Stimulated activated CD4-positive, alpha-beta T cell treated with anti-CD3 and anti-CD28 coated beads, TNF-alpha, amount 100 ng/mL, for 4 hours (primary cell): ENCODE measurements around the gene CDCP1.
"Not testable (repeated sequence)": the region's sequence is repeated elsewhere in the genome, so short reads cannot be mapped to it uniquely, and the experiment has no call there.

Experiments used
- DNase-seq, 3 experiments: peaks; one replicate each; pipeline ENCODE4 v3.0.0-alpha.2; 2020; ENCODE audit warnings: low read depth in 3 of 3

CDCP1 gene

DNA sequence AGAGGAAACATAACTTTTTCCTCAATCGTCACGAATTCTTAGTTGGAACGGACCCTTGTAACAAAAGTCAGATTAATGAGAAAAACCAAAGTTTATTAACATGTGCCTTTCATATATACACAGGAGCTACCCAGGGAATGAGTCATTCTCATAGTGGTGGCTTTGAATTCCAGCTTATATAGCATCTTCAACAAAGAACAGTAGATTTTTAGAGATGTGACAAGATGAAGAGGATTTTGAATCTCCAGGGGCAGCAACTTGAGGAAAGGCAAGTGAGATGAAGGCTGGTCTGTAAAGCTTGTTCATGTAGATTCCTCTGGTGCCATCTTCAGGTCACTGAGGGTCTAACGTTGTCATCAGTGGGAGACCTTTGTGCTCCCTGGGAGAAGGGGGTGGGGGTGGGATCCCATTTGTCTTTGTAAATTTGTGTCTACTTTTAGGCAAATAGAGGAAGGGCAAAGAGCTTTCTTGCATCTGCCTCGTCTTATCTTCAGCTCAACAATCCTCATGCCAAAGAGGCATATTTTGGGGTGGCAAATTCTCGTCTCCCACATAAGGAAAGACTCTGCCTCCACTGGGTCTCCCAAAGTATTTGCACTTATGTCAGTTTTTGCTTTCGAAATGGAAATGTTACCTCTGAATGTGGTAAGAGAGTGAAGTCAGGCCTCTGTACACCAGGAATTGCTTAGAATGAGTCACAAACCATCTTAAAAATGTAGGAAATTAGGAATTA, 90.6 kb downstream of the CDCP1 start:
- DNase-seq, result no peak

DNA sequence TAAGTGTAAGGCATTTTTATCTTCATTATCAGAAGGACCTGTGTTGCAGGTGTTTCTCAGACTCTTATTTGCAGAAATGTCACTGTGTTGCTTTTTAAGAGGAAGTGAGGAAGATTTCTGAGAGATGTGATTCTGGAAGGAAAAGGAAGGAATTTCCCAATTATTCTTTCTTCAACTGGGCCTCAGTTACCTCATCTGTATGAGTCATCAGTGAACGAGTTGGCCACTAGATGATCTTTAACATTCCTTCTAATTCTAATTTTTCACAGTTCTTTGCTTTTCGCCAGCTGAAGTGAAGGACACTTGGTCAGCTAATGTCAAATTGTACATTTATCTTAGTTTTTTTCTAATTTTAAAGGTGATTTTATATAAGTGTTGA, 91.2 kb downstream of the CDCP1 start:
- DNase-seq, result no peak

DNA sequence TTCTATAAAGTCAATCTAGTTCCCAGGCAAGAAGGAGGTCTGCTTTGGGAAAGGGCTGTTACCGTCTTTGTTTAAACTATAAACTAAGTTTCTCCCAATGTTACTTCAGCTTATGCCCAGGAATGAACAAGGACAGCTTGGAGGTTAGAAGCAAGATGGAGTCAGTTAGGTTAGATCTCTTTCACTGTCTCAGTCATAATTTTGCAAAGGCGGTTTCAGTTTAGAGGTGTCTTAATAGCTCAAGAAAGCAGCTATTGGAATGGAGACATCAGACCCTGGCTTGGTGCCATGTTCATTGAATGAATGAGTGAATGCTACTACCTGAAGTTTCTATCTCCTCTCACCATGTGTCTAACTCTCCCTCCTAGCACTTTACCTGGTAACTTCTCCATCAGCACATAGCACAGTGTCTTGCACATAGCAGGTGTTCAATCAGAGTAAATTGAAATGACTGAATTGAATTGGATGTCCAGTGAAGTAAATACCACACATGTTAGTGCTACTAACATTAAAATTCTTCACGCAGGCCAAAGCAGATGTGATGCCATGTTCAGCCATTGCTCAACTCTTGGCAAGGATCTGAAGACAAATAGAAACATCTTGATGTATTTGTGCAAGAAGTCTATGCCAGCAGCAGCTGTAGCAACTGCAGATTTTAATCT, 91.9 kb downstream of the CDCP1 start:
- DNase-seq, result no peak

DNA sequence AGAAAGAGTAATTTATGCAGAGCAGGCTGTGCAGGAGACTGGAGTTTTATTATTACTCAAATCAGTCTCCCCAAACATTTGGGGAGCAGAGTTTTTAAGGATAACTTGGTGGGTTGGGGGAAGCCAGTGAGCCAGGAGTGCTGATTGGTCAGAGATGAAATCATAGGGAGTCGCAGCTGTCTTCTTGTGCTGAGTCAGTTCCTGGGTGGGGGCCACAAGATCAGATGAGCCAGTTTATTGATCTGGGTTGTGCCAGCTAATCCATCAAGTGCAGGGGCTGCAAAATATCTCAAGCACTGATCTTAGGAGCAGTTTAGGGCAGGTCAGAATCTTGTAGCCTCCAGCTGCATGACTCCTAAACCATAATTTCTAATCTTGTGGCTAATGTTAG, 92.4 kb downstream of the CDCP1 start:
- DNase-seq, result not testable (repeated sequence)

DNA sequence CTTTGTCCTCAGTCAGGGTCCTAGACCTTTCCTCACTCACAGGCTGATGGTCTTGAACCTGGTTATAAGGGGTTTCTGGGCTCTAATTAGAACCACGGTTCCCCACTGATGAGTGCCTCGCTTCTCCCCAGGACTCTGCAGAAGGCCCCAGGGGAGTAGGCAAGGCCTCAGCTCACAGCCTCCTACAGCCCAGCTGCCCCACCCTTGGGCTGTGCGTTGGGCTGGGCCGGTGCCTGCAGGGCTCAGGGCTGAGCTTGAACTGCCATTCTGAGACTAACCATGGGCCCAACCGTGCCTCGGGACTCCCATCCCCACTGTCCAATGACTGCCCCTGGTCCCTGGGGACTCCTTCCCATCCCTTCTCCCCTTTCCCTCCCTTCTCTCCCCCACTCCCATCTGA, 94.5 kb downstream of the CDCP1 start:
- no peak for DNase-seq

DNA sequence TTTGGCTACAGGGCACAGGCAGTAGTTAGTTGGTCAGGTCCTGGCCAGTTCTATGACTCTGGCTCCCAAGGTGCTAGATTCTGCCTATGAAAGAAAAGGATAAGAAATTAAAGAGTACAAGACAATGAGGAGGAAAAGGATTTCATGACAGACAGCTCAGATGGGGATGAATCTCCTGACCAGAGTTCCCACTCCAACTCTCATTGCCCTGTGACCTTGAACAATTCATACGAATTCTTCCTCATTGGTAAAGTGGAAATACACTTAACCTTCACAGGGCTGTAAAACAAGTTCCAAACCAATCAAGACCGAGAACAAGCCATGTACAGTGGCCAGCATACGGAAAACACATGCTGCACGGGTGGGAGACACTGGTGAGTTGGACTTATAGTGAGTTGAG, 96.4 kb downstream of the CDCP1 start:
- DNase-seq, result no peak

DNA sequence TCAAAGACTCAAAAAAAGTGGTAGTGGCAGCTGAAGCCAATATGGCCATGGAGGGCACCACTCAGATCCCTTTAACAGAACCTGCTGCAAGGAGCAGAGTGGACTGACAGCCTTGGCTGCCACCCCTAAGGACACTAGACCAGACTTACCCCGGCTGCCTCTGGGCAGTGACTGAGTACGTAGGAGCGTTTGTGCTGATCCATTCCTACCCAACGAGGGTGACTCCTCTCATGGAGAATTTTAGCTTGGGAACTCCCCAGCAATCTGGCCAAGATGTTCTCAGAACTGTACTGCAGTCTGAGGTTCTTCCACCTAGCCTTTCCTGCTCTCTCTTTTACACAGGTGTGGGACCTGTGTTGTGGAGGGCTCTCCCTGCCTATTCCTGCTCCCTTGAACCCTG, 97.9 kb downstream of the CDCP1 start:
- DNase-seq, result no peak

DNA sequence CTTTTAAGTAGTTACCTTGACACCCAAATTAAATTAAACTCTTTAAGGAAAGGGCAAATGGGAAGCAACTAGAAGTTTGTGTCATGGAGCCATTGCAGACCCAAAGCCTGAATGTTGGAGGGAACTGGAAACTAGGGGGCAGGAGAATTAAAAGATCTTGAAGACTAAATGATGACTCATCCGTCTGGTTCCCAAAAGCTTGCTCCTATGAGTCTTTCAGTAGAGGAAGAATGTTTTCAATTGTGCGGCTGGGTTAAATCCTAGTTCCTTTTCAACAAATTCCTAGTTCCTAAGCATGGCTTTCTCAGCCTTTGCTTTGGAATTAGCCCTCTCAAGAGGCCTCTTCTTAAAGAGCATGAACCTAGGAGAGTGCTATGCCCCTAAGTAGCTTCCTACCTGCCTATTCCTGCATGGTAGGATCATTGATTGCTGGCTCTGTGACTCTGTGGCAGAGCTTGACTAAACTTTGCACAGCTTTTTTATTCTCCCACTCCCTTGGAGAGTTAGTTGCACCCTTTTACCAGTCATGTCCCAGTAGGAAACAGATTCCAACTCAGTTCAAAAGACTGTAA, 102.4 kb downstream of the CDCP1 start:
- DNase-seq, result no peak

DNA sequence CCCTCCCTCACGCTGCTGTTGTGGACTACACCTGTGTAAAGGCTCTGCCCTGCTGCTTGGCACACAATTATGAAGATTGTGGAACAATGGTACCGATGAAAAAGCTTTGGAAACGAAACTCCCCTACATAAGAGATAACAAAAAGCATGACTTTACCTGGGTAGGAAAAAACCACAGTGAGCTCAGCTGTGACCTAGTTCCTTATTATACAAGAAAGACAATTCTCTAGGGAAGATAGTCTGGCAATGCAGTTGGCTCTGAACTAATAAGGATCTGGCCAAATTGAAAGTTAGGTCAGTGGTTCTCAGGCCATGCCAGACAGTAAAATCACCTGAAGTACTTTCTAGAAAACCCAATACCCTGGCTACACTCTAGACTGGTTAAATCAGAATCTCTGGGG, 104.0 kb downstream of the CDCP1 start:
- no peak for DNase-seq

DNA sequence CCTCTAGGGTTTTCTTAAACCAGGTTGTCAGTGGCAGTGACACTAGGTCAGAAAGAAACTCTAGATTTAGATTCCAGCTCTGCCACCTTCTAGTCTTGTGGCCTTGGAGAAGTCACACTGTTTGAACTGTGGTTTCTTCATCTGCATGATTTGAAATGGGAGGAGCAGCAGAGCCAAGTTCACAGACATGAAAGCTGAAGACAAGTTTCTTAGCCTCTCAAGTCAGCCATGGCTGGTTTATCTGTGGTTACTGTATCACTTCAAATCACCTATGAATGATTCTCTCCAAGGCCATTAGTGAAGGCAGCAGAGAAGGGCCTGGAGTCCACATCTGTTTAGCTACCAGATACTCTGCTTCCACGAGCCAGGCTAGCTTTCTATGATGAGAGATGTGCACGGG, 104.5 kb downstream of the CDCP1 start:
- no peak for DNase-seq

DNA sequence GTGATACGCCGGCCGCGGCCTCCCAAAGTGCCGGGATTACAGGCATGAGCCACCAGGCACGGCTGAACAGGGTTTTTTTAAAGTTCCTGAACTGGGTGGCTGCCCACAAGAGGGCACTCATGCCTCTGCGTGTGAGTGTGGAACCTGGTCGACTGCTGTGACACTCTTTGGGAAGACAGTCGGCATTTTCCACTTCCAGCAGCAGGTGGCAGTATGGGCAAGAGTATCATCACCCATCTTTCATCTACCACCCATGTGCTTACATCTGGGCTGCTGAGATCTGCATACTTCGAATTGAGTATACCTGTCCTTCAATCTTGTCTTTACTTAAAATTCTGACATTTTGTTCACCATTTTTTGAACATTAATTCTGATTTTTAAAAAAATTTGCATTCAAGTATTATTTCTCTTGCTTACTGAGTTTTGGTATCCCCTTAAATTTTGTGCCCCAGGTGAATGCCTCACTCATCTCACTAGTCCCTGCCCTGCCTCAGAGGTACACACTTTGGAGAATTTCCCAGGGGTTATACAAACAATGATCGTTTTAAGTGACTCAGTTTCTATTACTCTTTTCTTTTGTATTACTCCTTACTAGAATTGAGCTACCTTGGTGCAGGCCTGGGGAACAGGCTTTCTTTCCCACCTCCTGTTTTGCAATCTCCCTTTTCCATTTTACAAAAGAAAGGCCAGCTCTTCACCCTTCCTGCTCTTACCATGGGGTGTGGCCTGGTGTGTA, 108.3 kb downstream of the CDCP1 start:
- peak; percentile 82 to 87 (median 86) for DNase-seq

DNA sequence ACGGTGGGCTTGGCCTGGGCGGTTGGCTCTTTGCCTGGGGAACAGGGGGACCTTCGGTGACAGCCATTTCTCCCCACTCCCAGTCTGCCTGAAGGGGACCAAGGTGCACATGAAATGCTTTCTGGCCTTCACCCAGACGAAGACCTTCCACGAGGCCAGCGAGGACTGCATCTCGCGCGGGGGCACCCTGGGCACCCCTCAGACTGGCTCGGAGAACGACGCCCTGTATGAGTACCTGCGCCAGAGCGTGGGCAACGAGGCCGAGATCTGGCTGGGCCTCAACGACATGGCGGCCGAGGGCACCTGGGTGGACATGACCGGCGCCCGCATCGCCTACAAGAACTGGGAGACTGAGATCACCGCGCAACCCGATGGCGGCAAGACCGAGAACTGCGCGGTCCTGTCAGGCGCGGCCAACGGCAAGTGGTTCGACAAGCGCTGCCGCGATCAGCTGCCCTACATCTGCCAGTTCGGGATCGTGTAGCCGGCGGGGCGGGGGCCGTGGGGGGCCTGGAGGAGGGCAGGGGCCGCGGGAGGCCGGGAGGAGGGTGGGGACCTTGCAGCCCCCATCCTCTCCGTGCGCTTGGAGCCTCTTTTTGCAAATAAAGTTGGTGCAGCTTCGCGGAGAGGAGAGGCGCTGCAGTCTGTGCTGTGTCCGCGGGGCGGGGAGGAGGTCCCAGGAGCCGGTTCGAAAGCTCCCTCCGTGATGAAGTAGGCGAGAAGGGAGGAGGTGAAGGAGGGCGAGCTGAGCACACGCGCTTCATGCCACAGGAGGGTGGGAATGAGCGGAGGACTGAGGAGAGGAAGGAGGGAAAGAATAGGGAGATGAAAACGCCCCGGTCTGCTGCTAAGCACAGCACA, 110.5 kb downstream of the CDCP1 start:
- DNase-seq, result no peak

DNA sequence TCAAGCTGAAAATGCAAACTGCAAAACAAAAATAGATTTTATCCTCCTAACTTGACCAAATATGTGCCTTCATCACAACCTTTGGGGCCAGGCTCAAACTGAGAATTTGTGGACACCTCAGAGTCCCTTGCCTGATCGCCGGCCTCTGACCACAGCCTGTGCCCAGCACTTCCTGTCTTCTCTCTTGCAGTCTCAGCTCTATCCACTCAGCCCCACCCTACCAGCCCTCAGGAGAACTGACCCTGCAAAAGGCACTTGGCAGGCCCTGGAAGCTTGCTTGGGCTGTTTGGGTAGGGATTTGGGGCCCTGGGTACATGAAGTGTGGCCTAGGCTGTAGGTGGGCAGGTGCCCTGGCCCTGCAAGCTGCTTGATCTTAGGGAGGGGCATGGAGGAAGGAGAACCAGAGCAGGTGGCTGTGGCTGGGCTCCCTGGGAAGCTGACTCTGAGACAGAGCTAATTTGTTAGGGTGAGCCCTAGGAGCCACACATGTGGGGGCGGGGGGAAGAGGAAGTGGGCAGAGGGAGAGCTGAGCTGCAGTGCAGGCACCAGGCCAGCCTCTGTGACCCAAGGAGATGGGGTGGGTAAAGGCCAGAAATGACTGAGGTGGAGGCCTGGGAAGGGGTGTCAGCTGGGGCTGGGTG, 111.4 kb downstream of the CDCP1 start:
- DNase-seq, result no peak

DNA sequence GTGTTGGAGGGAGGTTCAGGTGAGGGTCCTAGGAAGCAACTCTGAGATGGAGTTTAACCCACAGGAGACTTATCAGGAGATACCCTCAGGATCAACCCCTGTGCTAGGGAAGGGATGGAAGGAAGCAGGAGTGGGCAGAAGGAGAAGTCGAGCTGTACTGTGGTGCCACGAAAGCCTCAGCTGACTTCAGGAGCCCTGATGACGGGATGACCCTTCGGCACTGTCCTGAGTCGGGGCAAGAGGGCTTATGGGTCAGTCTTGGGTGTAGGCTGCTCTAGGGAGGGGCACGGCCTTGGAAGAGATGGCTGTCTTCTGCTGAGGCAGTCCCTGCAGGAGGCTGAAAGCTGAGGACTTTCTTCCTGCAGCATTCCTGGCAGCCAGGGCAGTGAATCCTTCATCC, 112.4 kb downstream of the CDCP1 start:
- DNase-seq, result no peak
